A673 (cell line): Measurements from ENCODE around the gene OAS2. TPM values are rescaled to one million over a fixed set of nuclear protein-coding genes. Genes with fewer than 3 reads are reported as not detected.

ENCODE experiments used
- BruUV-seq: library from RNA; stranded (reverse); fragments of 400-500 nt; replicated peaks from 2 replicates; lab custom pipeline; 2021; lab: Mats Ljungman, UMichigan
- CTCF ChIA-PET: fragments of 300-600 bp; sonication (Branson Sonifier 250); formaldehyde crosslinking; loops from one replicate; lab custom pipeline; 2022; ENCODE audit warnings: antibody characterized with exemption; lab: Charles Lee
- POLR2A ChIA-PET: fragments of 300-600 bp; sonication (Branson Sonifier 250); formaldehyde crosslinking; loops from one replicate; lab custom pipeline; 2022; ENCODE audit warnings: antibody characterized with exemption; ENCODE audit not compliant: low non-redundant PET; lab: Charles Lee
- DNase-seq: peaks from one replicate; pipeline ENCODE4 v3.0.0-alpha.2; 2015; ENCODE audit warnings: low spot score
- H3K27ac ChIP-seq: fragments of 200-600 bp; sonication (generic); 2 replicates; pipeline ENCODE4 v1.5.1; 2016; ENCODE audit warnings: mixed run types, low read depth, mild to moderate bottlenecking, mixed read lengths, antibody characterized with exemption, low read length; ENCODE audit not compliant: poor library complexity, severe bottlenecking
- H3K27me3 ChIP-seq: fragments of 200-600 bp; sonication (generic); replicated peaks from 2 replicates; pipeline ENCODE4 v1.6.1; 2017; ENCODE audit warnings: mixed run types, low read depth, mild to moderate bottlenecking, mixed read lengths, antibody characterized with exemption, low read length; ENCODE audit not compliant: insufficient read depth, poor library complexity
- H3K36me3 ChIP-seq: fragments of 200-600 bp; sonication (generic); 2 replicates; pipeline ENCODE4 v1.6.1; 2016; ENCODE audit warnings: mixed run types, mild to moderate bottlenecking, mixed read lengths, antibody characterized with exemption, low read length; ENCODE audit not compliant: insufficient read depth, poor library complexity, severe bottlenecking
- H3K4me1 ChIP-seq: fragments of 200-600 bp; sonication (generic); 2 replicates; pipeline ENCODE4 v1.6.1; 2017; ENCODE audit warnings: mixed run types, mild to moderate bottlenecking, mixed read lengths, antibody characterized with exemption, low read length; ENCODE audit not compliant: insufficient read depth, poor library complexity, severe bottlenecking
- H3K4me3 ChIP-seq: fragments of 200-600 bp; sonication (generic); 2 replicates; pipeline ENCODE4 v1.5.1; 2016; ENCODE audit warnings: low read depth, mixed run types, mild to moderate bottlenecking, mixed read lengths, low read length; ENCODE audit not compliant: poor library complexity, severe bottlenecking
- H3K9me3 ChIP-seq: fragments of 200-600 bp; sonication (generic); 2 replicates; pipeline ENCODE4 v1.6.1; 2016; ENCODE audit warnings: mixed run types, low read depth, mild to moderate bottlenecking, mixed read lengths, antibody characterized with exemption, low read length; ENCODE audit not compliant: poor library complexity, severe bottlenecking
- EZH2 ChIP-seq: fragments of 200-600 bp; sonication (generic); IDR thresholded peaks from 2 replicates; pipeline ENCODE4 v1.6.1; 2017; ENCODE audit warnings: borderline replicate concordance, low read depth, mild to moderate bottlenecking, mixed read lengths, antibody characterized with exemption, low read length; ENCODE audit not compliant: poor library complexity, severe bottlenecking
- intact Hi-C: fragments of 100-400 bp; cut with micrococcal nuclease; formaldehyde crosslinking; loops from one replicate; pipeline ENCODE4 v1.10.0; 2022; ENCODE audit not compliant: unreplicated experiment
- total RNA-seq: library from RNA; stranded (reverse); gene quantifications from 2 replicates; pipeline ENCODE4 v1.2.3, GENCODE V29; 2021
- TF ChIP-seq, protein P1 (sequence below): fragments of 300-800, 200-600 bp; sonication (generic); conservative IDR thresholded peaks from 2 replicates; pipeline ENCODE4 v1.5.1; 2017; ENCODE audit warnings: low read depth, mild to moderate bottlenecking, antibody characterized with exemption, low read length, moderate library complexity, mixed read lengths

OAS2 gene
- total RNA-seq, 1 experiment from 2014 or later: not detected

DNA sequence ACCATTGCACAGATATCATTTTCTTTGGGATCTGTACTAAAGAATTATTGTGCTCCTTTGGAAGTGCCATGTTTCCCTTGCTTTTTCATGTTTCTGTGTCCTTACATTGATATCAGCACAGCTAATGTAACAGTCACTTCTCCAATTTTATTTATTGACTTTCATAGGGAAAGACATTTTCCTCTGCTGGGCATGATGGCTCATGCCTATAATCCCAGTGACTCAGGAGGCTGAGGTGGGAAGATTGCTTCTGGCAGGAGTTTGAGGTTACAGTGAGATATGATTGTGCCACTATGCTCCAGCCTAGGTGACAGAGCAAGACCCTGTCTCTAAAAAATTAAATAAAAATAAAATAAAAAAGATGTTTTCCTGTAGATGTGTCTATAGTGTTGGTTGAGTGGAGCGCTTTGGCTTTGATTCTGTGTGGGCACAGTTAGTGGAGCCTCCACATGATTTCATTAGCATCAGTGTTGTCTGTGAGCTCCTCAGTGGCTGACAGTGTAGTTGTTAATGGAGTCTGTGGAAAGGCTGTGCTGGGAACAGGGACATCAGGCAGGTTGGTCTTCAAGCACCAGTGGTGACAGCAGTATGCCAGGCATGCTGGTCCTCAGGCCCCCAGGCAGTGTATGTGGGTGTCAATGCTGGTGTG, 7.4 kb downstream of the OAS2 start:
- no TSS peak for BruUV-seq
- Histone ChIP-seq H3K9me3 (peaks cover 15% of the 10 kb centered on the region), H3K36me3 (no peaks in the 10 kb centered on the region), H3K4me1 (no peaks in the 10 kb centered on the region), H3K27ac (no peak overlapping the region), H3K27me3 (no peaks in the 10 kb centered on the region), H3K4me3 (no peak overlapping the region)
- no peak for DNase-seq
- intact Hi-C loops: no loop called here
- ChIA-PET POLR2A (no interaction called here), CTCF (no interaction called here)
- TF ChIP-seq, protein P1, sequence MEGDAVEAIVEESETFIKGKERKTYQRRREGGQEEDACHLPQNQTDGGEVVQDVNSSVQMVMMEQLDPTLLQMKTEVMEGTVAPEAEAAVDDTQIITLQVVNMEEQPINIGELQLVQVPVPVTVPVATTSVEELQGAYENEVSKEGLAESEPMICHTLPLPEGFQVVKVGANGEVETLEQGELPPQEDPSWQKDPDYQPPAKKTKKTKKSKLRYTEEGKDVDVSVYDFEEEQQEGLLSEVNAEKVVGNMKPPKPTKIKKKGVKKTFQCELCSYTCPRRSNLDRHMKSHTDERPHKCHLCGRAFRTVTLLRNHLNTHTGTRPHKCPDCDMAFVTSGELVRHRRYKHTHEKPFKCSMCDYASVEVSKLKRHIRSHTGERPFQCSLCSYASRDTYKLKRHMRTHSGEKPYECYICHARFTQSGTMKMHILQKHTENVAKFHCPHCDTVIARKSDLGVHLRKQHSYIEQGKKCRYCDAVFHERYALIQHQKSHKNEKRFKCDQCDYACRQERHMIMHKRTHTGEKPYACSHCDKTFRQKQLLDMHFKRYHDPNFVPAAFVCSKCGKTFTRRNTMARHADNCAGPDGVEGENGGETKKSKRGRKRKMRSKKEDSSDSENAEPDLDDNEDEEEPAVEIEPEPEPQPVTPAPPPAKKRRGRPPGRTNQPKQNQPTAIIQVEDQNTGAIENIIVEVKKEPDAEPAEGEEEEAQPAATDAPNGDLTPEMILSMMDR: no peak
- TF ChIP-seq EZH2: no peak

DNA sequence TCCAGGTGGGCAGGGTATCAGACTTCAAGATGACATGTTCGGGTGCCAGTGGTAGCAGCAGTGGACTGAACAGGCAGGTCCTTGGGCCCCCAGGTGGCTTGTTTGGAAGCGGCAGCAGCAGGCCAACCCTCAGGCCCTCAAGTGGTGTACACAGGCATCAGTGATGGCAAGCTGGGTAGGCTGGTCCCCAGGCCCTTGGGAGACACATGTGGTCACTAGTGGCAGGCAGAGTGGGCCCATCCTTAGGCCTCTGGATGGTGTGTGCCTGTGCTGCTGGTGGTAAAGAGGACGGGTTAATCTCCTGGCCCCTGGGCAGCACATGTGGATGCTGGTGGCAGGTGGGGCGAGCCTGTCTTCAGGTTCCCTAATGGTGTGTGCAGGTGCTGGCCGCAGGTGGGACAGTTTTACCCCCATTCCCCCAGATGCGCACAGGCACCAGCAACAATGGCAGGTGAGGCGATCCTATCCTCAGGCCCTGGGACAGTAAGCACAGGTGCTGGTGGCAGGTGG, 8.0 kb downstream of the OAS2 start:
- Histone ChIP-seq H3K36me3 (no peaks in the 10 kb centered on the region), H3K9me3 (peaks cover 15% of the 10 kb centered on the region), H3K27ac (no peak overlapping the region), H3K4me1 (no peaks in the 10 kb centered on the region), H3K27me3 (no peaks in the 10 kb centered on the region), H3K4me3 (no peak overlapping the region)
- BruUV-seq: no TSS peak
- POLR2A ChIA-PET: no interaction called here
- CTCF ChIA-PET: no interaction called here
- intact Hi-C loops: no loop called here
- DNase-seq: no peak
- TF ChIP-seq EZH2: no peak
- TF ChIP-seq, protein P1: no peak

DNA sequence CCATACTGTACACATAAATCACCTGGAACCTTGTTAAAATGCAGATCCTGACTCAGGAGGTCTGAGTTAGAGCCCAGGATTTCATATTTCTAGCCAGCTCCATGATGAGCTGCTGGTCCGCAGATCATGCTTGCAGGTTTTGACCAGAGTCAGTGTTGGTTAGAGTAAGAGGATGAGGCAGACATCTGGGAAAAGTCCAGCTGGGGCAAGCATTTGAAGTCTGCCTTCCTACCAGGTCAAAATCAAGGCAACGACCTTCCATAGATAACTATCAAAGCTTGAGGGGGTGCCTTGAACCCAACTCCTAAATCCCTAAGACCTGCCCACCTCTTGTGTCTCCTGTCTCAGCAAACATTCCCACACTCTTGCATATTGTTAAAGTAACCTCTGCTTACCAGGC, 9.2 kb downstream of the OAS2 start:
- POLR2A ChIA-PET: no interaction called here
- BruUV-seq: no TSS peak

More for the DNA sequence above, 9.2 kb downstream of the OAS2 start:
- Histone ChIP-seq H3K36me3 (no peaks in the 10 kb centered on the region), H3K27me3 (no peaks in the 10 kb centered on the region), H3K4me1 (no peaks in the 10 kb centered on the region), H3K9me3 (peaks cover 15% of the 10 kb centered on the region), H3K27ac (no peak overlapping the region), H3K4me3 (no peak overlapping the region)
- DNase-seq: no peak
- TF ChIP-seq, protein P1: no peak
- no peak for TF ChIP-seq EZH2
- CTCF ChIA-PET: no interaction called here
- intact Hi-C loops: no loop called here
